Measurements from ENCODE around the gene ENKD1.

ENKD1 gene

DNA sequence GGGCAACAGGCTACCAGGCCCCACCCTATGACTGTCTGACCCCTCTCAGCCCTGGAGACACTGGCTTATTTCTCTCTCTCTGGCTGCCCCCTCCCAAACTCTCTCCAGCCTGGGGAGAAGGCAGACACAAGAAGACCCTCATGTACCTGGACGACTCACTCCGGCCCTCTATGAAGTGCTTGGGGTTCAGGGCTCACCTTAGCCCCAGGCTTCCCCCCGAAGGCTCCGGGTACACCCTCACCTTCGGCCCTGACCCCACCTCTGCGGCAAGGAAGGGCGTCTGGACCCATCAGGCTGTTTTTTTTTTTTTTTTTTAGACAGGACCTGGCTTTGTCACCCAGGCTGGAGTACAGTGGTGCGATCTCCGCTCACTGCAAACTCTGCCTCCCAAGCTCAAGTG is 22.5 kb downstream of the ENKD1 start:
- H3K4me3 ChIP-seq = no peak overlapping the region
- no peak overlapping the region for H3K9ac ChIP-seq (ENCODE audit: insufficient read length)
- no peak for DNase-seq (ENCODE audit: low read depth, low spot score)
- no peaks in the 10 kb centered on the region for H3K9me3 ChIP-seq (ENCODE audit: low read depth, low read length)
- H3K27ac ChIP-seq = no peak overlapping the region
- no peak for TF ChIP-seq POLR2AphosphoS5 (IDR thresholded peaks at IDR 0.05; ENCODE audit: borderline replicate concordance, low read depth, low read length)
- TF ChIP-seq FOXP2 (optimal IDR thresholded peaks at IDR 0.05; ENCODE audit: control extremely low read depth, extremely low read length, insufficient read depth) = no peak
- no peak for TF ChIP-seq EZH2 (IDR thresholded peaks at IDR 0.05)
- H3K36me3 ChIP-seq (ENCODE audit: insufficient read depth, low read length) = no peaks in the 10 kb centered on the region; the same call in 1 of the 2 replicates

DNA sequence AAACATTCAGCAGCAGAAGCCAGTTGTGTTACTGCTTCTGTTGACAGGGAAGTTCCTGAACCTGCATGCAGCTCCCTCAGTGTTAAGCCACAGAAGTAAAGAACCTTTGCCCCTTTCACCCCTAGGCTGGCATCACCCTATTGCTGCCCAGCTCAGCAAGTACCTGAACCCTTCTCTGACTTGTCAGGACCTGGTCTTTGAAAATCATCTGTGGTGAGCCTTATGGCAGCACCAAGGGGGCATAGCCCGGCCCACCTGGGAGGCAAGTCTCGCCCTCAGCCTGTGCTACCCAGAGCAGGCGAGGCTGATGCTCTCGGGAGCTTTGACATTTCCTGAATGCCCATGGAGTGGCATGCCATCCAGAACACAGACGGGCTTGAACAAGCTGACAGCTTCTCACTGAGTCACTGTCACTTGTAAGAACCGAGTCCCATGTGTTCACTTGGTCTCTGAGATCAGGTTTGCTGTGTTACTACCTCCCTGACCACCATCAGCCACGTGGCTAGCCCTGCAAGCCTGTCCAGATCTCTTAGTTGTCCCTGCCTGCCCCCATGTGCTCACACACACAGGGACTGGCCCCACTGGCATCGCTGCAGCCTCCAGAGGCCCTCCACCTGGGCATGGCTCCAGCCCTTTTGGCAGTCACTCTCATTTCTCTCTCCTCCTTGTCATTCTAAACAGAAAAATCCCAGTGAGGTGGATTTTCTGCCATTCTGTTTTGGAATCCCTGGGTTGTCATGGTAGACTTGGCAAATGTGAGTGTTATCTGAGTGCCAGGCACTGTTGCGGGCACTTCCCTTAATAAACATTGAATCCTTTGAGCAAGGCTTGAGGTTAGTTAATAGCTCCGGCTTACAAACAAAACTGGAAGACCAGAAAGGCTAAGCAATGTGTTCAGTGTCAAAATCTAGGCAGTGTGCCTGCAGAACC is 24.5 kb downstream of the ENKD1 start:
- H3K9me3 ChIP-seq (ENCODE audit: low read depth, low read length) = no peaks in the 10 kb centered on the region
- TF ChIP-seq POLR2AphosphoS5 (IDR thresholded peaks at IDR 0.05; ENCODE audit: borderline replicate concordance, low read depth, low read length) = no peak
- TF ChIP-seq EZH2 (IDR thresholded peaks at IDR 0.05) = no peak
- TF ChIP-seq FOXP2 (optimal IDR thresholded peaks at IDR 0.05; ENCODE audit: control extremely low read depth, extremely low read length, insufficient read depth) = no peak
- H3K4me3 ChIP-seq = no peak overlapping the region
- no peak overlapping the region for H3K9ac ChIP-seq (ENCODE audit: insufficient read length)
- peaks cover 10% of the 10 kb centered on the region; the same call in 1 of the 2 replicates for H3K36me3 ChIP-seq (ENCODE audit: insufficient read depth, low read length)
- no peak for DNase-seq (ENCODE audit: low read depth, low spot score)
- no peak overlapping the region for H3K27ac ChIP-seq

DNA sequence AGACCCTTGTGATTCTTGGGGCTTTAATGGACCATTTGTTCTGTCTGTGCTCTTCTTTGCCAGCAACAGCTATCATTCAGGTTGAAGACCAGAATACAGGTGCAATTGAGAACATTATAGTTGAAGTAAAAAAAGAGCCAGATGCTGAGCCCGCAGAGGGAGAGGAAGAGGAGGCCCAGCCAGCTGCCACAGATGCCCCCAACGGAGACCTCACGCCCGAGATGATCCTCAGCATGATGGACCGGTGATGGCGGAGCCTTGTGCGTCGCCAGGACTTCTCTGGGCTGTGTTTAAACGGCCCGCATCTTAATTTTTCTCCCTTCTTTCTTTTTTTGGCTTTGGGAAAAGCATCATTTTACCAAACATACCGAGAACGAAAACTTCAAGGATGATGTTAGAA is 28.9 kb downstream of the ENKD1 start:
- Histone ChIP-seq H3K9me3 (ENCODE audit: low read depth, low read length) (no peaks in the 10 kb centered on the region), H3K9ac (ENCODE audit: insufficient read length) (no peak overlapping the region), H3K4me3 (no peak overlapping the region), H3K36me3 (ENCODE audit: insufficient read depth, low read length) (peaks cover 25% of the 10 kb centered on the region; the same call in 1 of the 2 replicates), H3K27ac (no peak overlapping the region)
- DNase-seq (ENCODE audit: low read depth, low spot score) = no peak
- TF ChIP-seq EZH2 (IDR thresholded peaks at IDR 0.05) (no peak), POLR2AphosphoS5 (IDR thresholded peaks at IDR 0.05; ENCODE audit: borderline replicate concordance, low read depth, low read length) (no peak), FOXP2 (optimal IDR thresholded peaks at IDR 0.05; ENCODE audit: control extremely low read depth, extremely low read length, insufficient read depth) (no peak)

DNA sequence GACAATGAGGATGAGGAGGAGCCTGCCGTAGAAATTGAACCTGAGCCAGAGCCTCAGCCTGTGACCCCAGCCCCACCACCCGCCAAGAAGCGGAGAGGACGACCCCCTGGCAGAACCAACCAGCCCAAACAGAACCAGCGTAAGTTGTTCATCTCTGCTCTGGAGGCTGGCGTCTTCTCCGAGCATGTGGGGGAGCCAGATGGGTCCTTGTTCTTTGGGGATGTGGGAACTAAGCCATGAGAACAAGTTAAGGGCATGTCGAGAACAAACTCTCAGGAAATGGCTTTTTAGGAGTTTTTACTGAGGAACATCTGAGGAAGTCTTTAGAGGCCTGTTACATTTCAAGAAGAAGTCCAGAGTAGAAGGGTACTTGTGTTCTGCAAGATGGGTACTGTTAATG is 29.8 kb downstream of the ENKD1 start:
- peaks cover 25% of the 10 kb centered on the region; the same call in 1 of the 2 replicates for H3K36me3 ChIP-seq (ENCODE audit: insufficient read depth, low read length)

DNA sequence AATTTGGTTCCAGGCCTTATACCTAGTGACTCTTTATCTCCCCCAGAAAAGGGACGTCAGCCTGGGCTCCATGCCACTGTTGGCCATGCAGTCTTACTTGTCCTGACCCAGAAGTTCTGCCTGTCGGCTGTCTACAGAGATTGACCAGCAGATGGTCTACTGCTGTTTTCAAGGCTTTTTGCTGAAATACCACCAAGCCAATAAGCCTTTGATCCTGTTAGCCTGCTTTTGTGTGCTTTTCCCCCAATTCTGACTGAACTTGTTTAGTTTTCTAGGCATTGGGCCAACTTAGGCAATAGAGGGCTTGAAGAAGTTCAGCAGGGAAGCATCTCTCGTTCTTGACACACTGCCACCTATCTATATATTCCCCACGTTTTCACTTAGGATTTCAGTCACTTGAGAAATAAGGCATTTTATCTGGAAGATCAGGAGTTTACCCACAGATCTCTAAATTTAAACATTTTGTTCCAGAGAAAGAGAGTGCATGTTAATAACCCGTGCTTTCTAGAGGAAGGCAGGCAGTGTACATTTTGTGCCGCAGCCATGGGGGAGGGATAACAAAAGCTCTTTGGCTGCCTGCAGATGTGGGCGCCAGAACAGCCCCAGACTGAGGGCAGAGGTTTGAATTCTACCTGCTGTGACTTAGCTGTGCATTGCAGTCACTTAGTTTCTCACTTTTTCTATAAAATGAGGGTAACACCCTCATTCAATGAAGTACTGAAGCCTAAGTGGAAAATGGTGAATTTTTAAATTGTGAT is 34.0 kb downstream of the ENKD1 start:
- peaks cover 26% of the 10 kb centered on the region; the same call in 1 of the 2 replicates for H3K36me3 ChIP-seq (ENCODE audit: insufficient read depth, low read length)
- no peak overlapping the region for H3K27ac ChIP-seq
- H3K9me3 ChIP-seq (ENCODE audit: low read depth, low read length) = no peaks in the 10 kb centered on the region
- TF ChIP-seq FOXP2 (optimal IDR thresholded peaks at IDR 0.05; ENCODE audit: control extremely low read depth, extremely low read length, insufficient read depth) (no peak), EZH2 (IDR thresholded peaks at IDR 0.05) (no peak), POLR2AphosphoS5 (IDR thresholded peaks at IDR 0.05; ENCODE audit: borderline replicate concordance, low read depth, low read length) (no peak)
- H3K9ac ChIP-seq (ENCODE audit: insufficient read length) = no peak overlapping the region
- no peak overlapping the region for H3K4me3 ChIP-seq
- no peak for DNase-seq (ENCODE audit: low read depth, low spot score)

More for the DNA sequence above, 29.8 kb downstream of the ENKD1 start:
- TF ChIP-seq EZH2 (IDR thresholded peaks at IDR 0.05) (no peak), FOXP2 (optimal IDR thresholded peaks at IDR 0.05; ENCODE audit: control extremely low read depth, extremely low read length, insufficient read depth) (no peak), POLR2AphosphoS5 (IDR thresholded peaks at IDR 0.05; ENCODE audit: borderline replicate concordance, low read depth, low read length) (no peak)
- no peak for DNase-seq (ENCODE audit: low read depth, low spot score)
- Histone ChIP-seq H3K4me3 (no peak overlapping the region), H3K27ac (no peak overlapping the region), H3K9ac (ENCODE audit: insufficient read length) (no peak overlapping the region), H3K9me3 (ENCODE audit: low read depth, low read length) (no peaks in the 10 kb centered on the region)

DNA sequence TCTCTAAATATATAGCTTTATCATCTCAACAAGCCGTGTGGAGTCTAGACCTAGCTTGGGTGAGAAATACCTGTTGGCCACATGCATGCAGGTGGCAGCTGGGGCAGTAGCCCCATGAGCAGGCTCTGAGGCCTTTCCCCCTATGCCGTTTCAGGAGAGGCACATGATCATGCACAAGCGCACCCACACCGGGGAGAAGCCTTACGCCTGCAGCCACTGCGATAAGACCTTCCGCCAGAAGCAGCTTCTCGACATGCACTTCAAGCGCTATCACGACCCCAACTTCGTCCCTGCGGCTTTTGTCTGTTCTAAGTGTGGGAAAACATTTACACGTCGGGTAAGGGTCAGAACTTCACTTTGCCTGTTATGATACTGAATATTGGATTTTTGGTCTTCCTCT is 38.3 kb downstream of the ENKD1 start:
- Histone ChIP-seq H3K27ac (no peak overlapping the region), H3K36me3 (ENCODE audit: insufficient read depth, low read length) (peaks cover 28% of the 10 kb centered on the region; the same call in 1 of the 2 replicates), H3K9ac (ENCODE audit: insufficient read length) (no peak overlapping the region), H3K9me3 (ENCODE audit: low read depth, low read length) (no peaks in the 10 kb centered on the region), H3K4me3 (no peak overlapping the region)
- DNase-seq (ENCODE audit: low read depth, low spot score) = no peak
- no peak for TF ChIP-seq EZH2 (IDR thresholded peaks at IDR 0.05)
- no peak for TF ChIP-seq FOXP2 (optimal IDR thresholded peaks at IDR 0.05; ENCODE audit: control extremely low read depth, extremely low read length, insufficient read depth)
- TF ChIP-seq POLR2AphosphoS5 (IDR thresholded peaks at IDR 0.05; ENCODE audit: borderline replicate concordance, low read depth, low read length) = no peak

DNA sequence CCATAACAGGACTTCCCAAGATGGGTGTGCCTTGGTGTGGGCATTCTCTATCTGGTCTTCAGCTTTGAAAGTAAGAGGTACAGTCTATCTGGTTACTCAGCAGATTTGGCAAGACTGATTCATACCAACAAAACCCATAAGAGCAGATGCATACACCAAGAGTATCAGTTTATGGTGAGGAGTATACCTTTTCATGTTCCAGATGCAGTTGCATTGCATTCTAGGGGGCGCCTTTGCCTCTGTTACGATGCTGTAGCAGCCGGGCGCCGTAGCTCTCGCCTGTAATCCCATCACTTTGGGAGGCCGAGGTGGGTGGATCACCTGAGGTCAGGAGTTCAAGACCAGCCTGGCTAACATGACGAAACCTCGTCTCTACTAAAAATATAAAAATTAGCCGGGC is 52.7 kb downstream of the ENKD1 start:
- no peak for TF ChIP-seq POLR2AphosphoS5 (IDR thresholded peaks at IDR 0.05; ENCODE audit: borderline replicate concordance, low read depth, low read length)
- TF ChIP-seq FOXP2 (optimal IDR thresholded peaks at IDR 0.05; ENCODE audit: control extremely low read depth, extremely low read length, insufficient read depth) = no peak
- no peak overlapping the region for H3K4me3 ChIP-seq
- H3K9me3 ChIP-seq (ENCODE audit: low read depth, low read length) = no peaks in the 10 kb centered on the region
- H3K9ac ChIP-seq (ENCODE audit: insufficient read length) = no peak overlapping the region
- H3K36me3 ChIP-seq (ENCODE audit: insufficient read depth, low read length) = peaks cover 33% of the 10 kb centered on the region
- DNase-seq (ENCODE audit: low read depth, low spot score) = no peak
- no peak overlapping the region for H3K27ac ChIP-seq

All from SK-N-MC (cell line).